ENCODE results near the gene PRAMEF9.
"Not testable (repeated sequence)": the region's sequence is repeated elsewhere in the genome, so short reads cannot be mapped to it uniquely, and the experiment has no call there.

Gene PRAMEF9

GRCh38 chr1:13171548-13171947 is at the start of gene PRAMEF9:
Gene PRAMEF9 (plus strand): TSS chr1:13171848. CDS start chr1:13175281, 3,433 bp downstream.
- FAIRE-seq, result not testable (repeated sequence)

- FAIRE-seq, result not testable (repeated sequence)
These were observed 15.7 kb upstream of the PRAMEF9 start, which contains the start of gene PRAMEF26 for GRCh38 chr1:13155909-13156308. Gene PRAMEF26 (minus strand): TSS chr1:13156009. CDS start chr1:13153095, 2,914 bp downstream.

- not testable (repeated sequence) for FAIRE-seq
These were observed 6.1 kb upstream of the PRAMEF9 start, which contains the start of gene HNRNPCL4 for GRCh38 chr1:13165531-13165930. Gene HNRNPCL4 (minus strand): TSS chr1:13165631. CDS start chr1:13165467, 164 bp downstream.

DNA sequence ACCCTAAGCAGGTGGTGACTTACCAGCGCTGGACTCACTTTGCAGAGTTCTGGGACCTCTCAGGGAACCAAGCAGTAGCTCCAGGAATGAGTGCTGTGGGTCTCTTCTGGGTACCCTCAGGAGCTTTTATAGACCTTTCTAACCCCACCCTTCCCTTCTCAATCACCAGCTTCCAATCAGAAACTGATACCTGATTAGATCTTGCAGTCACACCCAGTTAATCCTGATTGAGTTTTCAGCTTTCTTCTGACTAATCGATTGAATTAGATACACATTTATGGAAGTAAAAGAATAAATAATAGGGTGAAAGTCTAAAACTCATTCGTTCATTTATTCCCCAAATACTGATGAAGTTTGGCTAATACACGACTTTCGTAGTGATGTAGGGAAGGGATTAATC is 29.7 kb downstream of the PRAMEF9 start, which contains the start of gene PRAMEF13:
Gene PRAMEF13, minus strand, starts transcription at position 101 of the 400 bp plus-strand sequence. CDS start 1,820 bp downstream, outside the sequence.
- not testable (repeated sequence) for FAIRE-seq

- FAIRE-seq, result not testable (repeated sequence)
These were observed 37.1 kb downstream of the PRAMEF9 start for GRCh38 chr1:13208712-13209111.

DNA sequence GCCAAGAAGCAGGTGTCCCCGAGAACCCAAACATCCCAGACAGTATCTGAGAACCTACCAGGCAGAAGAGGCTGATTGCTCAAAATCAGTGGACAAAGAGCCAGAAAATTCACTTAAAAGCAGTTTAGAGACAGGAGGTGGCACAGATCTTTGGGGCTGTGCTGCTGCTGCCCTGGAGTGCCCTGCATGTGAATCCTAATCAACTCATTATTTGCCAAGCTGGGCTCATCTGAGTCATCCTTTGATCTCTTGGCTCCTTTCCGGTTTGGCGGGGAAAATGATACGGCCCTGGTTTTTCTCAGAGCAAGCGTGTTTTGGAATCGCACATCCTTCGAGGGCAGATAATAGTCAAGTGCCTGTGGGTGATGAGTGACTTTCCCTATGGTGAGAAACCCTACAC is 45.0 kb downstream of the PRAMEF9 start:
- FAIRE-seq, result not testable (repeated sequence)

DNA sequence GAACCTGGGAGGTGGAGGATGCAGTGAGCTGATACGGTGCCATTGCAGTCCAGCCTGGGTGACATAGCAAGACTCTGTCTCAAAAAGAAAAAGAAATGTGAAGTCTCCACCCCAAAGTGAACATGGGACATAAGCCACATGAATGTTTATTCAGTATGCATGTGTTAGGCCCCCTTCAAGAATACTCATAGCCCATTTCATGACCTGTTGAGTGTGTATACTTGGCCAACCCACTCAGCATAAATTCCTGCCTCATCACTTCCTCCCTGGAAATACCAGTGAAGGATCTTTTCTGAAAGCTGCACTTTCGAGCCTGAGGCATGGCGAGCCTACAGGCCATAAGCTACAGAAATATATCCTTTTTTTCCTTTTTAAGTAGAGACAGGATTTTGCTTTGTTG is 47.6 kb downstream of the PRAMEF9 start:
- not testable (repeated sequence) for FAIRE-seq

DNA sequence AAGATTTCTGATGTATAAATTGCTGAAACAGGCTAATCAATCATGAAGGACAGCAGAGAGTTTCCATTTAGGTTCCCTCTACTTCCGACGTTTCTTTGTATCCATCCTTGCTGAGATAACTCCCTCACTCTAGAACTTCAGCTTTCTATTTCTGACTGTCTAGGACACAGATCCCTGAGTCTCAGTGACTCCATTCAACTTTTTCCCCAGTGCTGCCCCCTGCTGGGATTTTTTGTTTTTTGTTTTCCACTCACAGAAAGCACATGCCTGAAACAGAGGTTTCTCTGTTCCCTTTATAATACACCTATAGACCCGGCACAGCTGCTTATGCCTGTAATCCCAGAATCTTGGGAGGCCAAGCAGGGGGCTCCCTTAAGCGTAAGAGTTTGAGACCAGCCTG is 51.1 kb downstream of the PRAMEF9 start:
- not testable (repeated sequence) for FAIRE-seq

GRCh38 chr1:13224480-13225060 is 52.9 kb downstream of the PRAMEF9 start:
- no peak for FAIRE-seq

DNA sequence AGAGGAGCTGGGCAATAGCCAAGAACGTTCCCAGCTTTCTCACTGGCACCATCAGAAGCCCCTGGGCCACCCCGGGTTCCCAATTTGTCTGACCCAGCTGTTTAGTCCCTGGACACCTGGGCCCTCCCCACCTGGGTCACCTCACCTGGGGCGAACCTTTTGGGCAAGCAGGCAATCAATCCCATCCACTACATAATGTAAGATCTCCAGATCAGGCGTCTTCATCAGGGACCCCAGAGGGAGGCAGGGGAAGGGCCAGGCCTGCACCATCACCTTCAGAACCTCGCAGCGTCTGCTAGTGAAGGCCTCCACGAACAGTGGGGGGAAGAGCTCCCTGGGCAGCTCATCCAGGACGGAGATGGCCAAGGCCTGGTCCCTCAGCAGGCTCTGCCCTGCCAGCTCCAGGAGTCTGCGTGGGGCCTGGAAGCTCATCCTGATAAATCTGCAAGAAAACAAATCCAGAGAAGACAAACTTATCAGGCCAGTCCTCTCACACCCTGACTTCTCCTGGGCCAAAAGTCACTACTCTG is 54.1 kb downstream of the PRAMEF9 start, which contains the start of gene PRAMEF18:
Gene PRAMEF18, minus strand, starts transcription at position 480 of the 530 bp plus-strand sequence. Its CDS starts 48 bp downstream, at position 432.
- FAIRE-seq, result not testable (repeated sequence)

DNA sequence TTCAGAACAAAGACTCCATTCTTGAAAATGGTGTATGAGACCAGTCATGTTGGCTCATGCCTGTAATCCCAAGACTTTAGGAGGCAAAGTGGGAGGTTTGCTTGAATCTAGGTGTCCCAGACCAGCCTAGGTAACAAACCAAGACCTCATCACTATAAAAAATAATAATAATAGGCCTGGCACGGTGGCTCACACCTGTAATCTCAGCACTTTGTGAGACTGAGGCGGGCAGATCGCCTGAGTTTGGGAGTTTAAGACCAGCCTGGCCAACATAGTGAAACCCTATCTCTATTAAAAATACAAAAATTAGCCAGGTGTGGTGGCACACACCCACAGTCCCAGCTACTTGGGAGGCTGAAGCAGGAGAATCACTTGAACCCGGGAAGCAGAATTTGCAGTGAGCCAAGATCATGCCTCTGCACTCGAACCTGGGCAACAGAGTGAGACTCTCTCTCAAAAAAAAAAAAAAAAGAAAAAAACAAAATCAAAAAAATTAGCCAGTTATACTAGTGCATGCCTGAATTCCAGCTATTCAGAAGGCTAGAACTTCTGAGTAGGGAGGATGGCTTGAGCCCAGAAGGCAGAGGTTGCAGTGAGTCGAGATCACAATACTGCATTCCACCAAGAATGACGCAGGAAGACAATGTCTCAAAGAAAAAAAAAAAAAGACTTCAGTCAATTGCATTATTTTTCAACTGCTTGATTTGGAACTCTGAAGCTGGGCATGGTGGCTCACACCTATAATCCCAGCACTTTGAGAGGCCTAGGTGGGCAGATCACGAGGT is 55.8 kb downstream of the PRAMEF9 start:
- not testable (repeated sequence) for FAIRE-seq

DNA sequence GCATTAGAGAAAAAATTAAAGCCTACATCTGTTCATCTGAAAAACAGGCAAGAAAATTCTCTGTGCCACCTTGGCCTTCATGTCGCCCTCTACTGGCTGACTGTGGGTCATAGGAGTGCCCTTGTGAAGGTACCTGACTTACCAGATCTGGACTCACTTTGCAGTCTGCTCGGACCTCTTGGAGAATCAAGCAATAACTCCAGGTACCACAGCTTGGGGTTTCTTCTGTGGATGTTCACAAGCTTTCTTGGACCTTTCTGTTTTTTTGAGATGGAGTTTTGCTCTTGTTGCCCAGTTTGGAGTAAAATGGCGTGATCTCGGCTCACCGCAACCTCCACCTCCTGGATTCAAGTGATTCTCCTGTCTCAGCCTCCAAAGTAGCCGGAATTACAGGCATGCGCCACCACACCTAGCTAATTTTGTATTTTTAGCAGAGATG is 56.7 kb downstream of the PRAMEF9 start:
- no peak for FAIRE-seq
